ENCODE data around the gene CRYGN.

Gene CRYGN, protein sequence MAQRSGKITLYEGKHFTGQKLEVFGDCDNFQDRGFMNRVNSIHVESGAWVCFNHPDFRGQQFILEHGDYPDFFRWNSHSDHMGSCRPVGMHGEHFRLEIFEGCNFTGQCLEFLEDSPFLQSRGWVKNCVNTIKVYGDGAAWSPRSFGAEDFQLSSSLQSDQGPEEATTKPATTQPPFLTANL

DNA sequence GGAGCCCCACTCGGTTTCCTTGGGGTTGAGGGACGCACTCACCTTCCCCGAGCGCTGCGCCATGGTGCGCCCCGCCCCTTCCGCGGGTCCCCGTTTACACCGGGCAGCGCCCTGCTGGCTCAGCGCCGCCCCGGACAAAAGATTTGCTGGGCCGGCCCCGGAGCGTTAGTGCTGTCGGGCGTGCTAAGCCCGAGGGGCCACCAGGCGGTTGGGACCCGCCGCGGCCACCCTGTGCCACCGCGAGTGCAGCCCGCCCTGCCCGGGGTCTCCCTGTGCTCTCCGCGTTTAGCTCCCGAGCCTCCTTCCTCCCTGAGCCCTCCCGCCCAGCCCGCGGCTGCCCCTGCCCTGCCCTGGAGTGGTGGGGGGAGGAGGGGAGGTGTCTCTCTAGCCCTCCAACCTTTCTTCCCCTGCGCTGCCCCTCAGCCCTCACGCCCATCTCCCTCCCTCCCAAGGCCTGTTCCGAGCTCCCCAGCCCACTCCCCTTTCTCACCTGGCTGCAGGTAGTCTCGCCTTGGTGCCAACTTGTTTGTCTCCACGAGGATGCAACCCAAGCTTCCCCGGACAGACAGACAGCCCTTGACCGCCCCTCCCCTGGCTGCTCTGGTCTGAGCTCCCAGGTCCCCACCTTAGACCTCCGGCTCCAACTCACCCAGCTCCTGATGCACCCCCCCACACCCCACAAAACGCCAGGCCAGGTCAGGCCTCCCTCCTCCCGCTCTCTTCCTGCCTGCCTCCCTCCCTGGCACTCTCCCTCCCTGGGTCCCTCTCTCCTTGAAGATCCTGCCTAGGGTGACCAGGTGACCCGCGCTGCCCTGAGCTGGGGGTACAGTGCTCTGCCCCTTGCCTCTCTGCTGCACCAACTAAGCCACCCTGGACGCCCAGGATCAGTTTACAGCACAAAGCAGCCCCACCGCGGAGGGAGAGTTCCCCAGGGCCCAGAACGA, at the start of gene CRYGN:
Gene CRYGN, minus strand, starts transcription at position 287 of the 944 bp plus-strand sequence. Its CDS starts 224 bp downstream, at position 63.
- peak; percentile 92 for DNase-seq (ENCODE audit: low spot score)

GRCh38 chr7:151489498-151489897, 49.6 kb upstream of the CRYGN start:
- no peak for DNase-seq (ENCODE audit: low spot score)

DNA sequence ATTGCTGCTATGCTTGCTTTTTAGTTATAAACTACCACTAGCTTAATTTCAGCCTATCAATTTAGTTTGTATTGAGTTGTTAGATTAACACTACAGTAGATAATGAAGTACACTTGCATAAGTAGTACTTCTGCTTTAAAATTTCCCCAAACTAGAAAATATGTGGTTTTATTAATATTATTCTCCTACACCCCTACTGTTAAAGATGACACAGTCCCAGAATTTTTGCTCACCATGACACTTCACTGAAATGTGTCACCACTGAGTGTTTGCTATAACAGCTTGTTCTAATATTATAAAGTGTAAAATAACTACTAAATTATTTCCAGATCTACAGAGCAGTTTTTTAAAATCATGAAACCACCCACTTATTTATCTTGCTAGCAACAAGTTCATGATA, 48.2 kb upstream of the CRYGN start:
- no peak for DNase-seq (ENCODE audit: low spot score)

GRCh38 chr7:151487228-151487627, 47.3 kb upstream of the CRYGN start:
- DNase-seq (ENCODE audit: low spot score) = no peak

DNA sequence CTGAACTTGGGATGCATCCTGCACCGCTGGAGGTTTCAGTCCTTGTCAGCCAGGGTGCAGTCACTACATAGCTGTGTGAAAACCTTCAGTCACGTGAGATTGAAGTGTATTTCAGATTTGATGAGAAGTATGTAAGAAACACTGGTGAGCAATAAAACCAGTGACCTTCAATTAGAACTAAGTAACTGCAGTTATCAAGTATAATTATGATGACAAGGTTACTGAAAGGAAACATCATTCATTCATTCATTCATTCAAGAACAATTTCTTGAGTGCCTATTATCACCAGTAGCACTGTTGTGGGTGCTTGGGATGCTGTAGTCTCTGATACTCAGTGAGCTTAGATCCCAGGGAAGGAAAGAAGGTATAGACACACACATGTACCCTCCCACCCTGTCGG, 46.1 kb upstream of the CRYGN start:
- no peak for DNase-seq (ENCODE audit: low spot score)

DNA sequence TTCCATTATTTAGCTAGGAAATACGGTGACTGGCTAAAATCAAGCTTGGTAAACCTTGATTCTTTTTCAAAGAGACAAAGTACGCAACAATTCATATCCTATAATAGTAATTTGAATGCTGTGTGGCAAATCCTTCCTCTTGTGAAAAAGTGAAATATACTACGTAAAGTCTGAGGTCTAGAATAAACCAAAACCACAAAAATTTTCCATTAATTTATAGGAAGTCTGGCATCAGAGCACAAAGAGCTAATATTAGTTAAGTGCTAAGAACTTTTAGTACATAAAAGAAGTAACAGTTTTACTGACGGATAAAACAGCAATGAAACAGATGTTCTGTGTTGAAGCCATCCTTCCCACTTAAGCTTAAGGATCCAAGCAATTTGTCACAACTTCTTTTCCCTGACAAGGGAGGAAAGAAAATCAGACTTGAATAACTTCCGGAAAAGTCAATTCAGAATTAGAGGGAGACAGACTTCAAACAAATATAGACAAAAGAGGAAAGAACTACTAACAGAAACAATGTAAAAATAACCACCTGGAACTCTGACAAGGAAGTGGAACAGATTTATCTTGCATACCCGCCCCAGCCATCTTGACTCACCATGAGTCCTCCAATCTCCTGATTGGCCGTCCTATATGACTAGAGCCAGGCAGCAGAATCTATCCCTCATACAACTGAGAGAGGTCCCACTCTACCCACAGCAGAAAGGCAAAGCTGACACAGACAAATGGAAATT, 45.2 kb upstream of the CRYGN start:
- no peak for DNase-seq (ENCODE audit: low spot score)

DNA sequence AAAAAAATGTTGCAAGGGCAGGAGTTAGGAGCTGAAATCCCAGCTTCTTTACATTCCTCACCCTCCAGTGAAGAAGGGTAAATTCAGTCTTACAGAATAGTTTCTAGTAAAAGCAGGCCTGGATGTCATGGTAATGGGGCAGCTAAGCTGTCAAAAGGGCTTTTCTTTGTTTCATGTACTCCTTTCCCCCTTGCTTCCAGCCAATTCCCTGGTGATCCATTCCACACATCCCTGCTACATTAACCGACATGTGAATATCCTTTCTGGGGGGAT, 43.7 kb upstream of the CRYGN start:
- DNase-seq (ENCODE audit: low spot score) = no peak

DNA sequence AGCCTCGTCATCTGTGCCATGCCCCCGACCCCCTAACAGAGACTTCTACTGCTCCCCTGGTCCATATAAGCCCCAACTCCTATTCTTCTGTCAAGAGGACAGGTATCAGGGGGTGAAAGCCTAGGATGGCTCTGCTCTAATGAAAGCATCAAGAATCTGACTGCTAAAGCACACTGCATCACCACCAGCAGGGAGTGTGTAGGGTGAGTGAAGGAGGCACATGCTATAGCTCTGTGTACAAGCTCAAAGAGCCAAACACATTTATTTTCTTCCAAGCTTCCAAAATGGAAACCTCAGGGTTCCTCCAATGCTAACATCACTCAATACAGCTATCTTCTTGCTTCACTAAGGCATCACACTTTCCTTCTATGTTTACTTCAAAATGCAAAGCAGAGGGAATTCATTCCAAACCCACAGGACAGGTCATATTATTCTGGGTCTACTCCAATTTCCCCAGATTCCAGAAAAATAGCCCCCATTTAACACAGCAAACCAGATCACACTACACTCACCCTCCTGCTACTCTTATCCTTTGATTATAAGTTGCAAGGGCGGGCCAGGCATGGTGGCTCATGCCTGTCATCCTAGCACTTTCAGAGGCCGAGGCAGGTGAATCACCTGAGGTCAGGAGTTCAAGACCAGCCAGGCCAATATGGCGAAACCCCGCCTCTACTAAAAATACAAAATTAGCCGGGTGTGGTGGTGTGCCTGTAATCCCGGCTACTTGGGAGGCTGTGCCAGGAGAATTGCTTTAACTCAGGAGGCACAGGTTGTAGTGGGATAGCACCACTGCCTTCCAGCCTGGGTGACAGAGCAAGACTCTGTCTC, 43.2 kb upstream of the CRYGN start:
- no peak for DNase-seq (ENCODE audit: low spot score)

- DNase-seq (ENCODE audit: low spot score) = no peak
Measured at GRCh38 chr7:151481650-151482505, 41.9 kb upstream of the CRYGN start.

DNA sequence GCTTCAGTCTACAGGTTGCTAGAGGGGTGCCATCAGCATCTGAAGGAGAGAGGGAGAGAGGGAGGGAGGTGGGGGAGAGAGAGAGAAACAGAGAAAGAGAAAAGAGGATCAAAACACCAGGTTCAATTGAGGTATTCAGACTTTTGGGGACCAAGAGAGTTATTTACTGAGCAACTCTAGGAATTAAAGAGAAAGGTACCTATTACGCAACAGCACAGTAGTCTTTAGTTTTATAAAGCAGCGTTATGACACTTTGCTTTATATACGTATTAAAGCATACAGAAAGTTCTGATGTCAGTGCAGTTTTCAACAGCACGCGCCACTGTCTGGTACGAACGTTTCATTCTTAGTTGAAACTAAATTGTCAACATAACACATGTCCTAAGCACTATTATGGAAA, 37.9 kb upstream of the CRYGN start:
- no peak for DNase-seq (ENCODE audit: low spot score)

DNA sequence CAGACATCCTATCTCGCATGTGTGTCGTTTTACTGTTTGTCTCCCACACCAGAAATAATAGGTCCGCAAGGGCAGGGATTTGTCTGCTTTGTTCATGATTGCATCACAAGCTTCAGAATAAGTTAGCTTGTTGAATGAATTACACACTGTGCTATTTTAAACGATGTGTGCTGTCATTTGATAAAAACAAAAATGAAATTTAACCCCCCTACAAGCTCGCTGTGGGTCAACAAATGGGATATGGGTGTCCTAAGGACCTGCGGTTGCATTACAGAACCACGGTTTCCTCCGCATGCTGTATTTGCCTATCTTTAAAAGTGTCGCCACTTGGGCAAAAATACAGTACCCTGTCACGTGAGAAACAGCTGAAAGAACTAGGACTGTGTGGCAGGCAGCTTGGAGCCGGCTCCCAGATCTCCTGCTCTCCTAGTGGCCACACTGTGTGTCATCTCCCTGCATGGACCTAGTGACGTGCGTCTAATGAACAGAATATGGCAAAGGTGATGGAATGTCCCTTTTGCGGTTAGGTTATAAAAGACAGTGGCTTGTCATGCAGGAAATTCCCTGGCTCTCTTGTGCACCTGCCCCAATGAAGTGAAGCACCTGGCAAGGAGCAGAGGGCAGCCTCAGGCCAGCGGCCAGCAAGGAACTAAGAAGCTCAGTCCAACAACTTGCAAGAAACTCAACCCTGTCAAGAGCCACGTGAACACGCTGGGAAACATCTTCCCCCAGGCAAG, 32.9 kb upstream of the CRYGN start:
- DNase-seq (ENCODE audit: low spot score) = no peak

DNA sequence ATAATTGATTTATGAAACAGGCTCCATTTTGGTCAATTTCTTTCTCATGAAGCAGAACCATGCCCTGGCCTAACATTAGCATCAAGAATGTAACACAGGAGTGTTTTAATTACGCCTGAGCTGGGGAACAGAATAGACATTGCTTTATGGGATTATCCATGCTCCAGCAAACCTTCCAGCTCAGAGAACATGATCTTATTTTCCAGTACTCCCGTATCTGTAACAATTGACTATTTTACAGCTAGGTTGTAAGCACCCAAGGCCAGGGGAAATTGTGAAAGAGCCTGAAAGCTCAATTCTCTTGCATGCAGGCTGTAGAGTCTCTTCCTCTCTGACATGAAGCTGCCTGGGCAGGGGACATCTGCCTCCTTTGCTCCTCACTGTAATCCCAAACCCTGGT, 30.8 kb upstream of the CRYGN start:
- DNase-seq (ENCODE audit: low spot score) = no peak

DNA sequence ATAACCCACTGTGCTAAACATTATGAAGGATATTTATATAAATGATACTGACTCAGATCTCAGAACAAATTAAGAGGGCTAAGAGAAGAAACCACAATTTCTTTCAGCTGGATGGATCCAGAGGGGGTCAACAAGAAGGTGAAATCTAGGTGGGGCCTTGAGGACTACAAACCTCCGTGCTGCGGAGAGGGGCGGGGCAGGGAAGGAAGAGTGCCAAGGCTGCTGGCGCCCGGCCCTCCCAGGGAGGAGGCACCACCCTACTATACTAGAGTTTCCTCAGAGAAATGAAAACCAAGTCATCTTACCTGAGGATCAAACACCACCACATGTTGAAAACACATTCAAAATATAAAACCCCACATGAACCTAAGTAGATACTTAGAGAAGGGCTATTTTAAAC, 29.3 kb upstream of the CRYGN start:
- no peak for DNase-seq (ENCODE audit: low spot score)

GRCh38 chr7:151468217-151469018, 28.5 kb upstream of the CRYGN start:
- no peak for DNase-seq (ENCODE audit: low spot score)

- DNase-seq (ENCODE audit: low spot score) = no peak
Measured at GRCh38 chr7:151465169-151465568, 25.2 kb upstream of the CRYGN start.

DNA sequence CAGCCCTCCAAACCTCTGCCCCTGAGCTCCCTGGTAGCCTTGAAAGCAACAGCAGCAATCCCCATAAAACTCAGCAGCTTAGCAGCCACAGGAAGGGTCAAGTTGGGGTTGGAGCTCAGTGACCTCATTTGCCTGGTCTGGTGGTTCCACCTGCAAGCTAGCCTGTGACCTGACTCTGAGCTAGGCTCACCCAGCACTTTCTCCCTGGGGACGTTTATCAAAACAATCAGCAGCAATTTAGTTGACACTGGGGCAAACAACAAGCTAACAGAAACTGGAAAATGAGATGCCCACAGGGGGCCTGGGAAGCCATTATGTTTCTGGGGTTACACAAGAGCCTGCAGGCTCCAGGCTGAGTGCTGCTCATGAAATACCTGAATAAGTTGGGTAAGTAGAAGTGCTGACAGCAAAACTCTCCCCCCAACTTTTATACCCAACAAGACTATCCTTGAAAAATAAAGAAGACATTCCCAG, 22.4 kb upstream of the CRYGN start:
- no peak for DNase-seq (ENCODE audit: low spot score)

DNA sequence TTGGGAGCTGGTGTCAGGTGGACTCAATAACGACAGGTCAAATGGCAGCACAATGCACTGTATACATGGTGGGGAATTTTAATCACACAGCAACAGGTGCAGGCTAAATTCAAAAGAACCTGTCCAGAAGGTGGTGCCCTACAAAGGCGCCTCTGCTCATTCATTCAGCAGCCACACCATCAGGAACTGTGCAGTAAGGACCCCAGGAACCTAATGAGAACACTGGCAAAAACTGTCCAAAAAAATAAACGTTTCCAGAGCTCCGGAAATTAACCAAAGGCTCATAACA, 21.9 kb upstream of the CRYGN start:
- DNase-seq (ENCODE audit: low spot score) = no peak

DNA sequence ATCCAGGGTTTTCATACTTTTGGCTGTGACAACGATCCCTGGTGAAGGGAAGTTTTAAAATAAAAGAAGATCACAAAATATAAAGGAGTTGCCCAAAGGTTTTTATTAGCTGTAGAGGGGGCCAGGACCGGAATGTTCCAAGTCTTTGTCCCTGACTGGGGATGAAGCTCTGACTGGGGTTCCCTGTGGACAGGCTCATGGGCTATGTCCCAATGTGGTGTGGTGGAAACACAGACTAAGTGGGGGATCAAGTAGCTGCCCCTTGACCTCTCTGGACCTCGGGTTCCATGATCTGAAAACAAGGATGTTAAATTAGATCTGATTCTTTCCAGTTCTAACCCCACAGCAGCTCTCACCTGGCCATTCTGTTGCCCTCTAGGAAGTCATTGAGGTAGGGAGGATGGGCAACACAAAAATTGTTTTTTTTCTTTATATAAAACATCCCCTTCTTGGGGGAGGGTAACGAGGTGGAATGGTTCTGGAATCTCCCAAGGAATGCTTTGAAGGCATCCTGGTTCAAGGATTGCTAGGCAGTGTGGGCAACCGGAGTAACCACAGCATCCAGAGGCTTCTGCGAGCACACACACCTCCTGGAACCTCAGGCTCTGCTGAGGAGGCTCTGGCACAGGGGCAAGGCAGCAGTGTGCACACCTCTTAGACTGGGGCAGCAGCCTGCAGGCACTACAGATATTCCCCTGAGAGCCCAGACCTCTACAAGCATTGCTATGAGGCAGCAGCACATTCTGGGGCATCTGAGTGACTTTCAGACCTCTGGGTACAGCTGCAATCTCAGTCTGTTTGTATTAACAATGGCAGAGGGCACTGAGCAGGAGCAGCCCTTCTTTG, 21.4 kb upstream of the CRYGN start:
- no peak for DNase-seq (ENCODE audit: low spot score)

DNA sequence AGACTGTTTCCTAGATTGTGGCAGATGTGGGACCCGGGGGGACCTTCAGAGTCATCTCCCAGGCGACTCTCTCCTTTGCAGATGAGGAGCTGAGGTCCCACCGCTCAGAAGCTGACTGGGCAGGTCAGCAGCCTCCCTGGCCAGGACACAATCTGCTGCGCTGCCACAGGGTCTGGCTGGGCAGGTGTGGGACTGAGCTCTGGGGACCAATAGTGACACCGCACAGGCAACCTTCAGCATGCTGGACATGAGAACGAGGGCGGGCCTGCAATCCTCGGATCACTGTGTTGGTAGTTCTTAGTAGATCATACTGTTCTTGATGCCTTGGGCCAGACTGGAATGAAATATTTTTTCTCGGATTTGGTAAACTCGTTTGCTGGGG, 20.5 kb upstream of the CRYGN start:
- no peak for DNase-seq (ENCODE audit: low spot score)

All from iPS-NIHi11 (cell line).